HEK293 (cell line): ENCODE data around the gene TLR4.

Experiments
- CTCF ChIA-PET: fragments of 350-600 bp; formaldehyde crosslinking; extraction: SDS; loops from one replicate; lab custom pipeline; 2021; ENCODE audit warnings: antibody characterized with exemption; lab: Yijun Ruan, JAX
- POLR2A ChIA-PET: fragments of 300-600 bp; formaldehyde crosslinking; extraction: SDS; loops from one replicate; lab custom pipeline; 2020; ENCODE audit warnings: antibody characterized with exemption, inconsistent platforms; lab: Yijun Ruan, JAX
- H3K27ac ChIP-seq: fragments of 200-500 bp; sonication (Bioruptor generic); 2 replicates; pipeline ENCODE4 v1.5.1; 2014; ENCODE audit warnings: low read depth, low read length, control low read depth, inconsistent platforms; ENCODE audit errors: extremely low read depth
- H3K36me3 ChIP-seq, 2 experiments: fragments of 200-500 bp in 1 of 2; sonication (Bioruptor generic) in 1 of 2; 1 replicate in 1 of 2; 2 replicates in 1 of 2; pipeline ENCODE4 v1.5.1; 2014 to 2017; ENCODE audit warnings: inconsistent platforms in 2 of 2, low read length in 2 of 2; ENCODE audit not compliant: control insufficient read depth in 2 of 2, insufficient read depth in 1 of 2
- H3K4me1 ChIP-seq: fragments of 200-500 bp; sonication (Bioruptor generic); 2 replicates; pipeline ENCODE4 v1.5.1; 2014; ENCODE audit warnings: mild to moderate bottlenecking, low read length, inconsistent platforms; ENCODE audit not compliant: control insufficient read depth, insufficient read depth
- H3K4me3 ChIP-seq: 2 replicates; pipeline ENCODE4 v1.5.1; 2011; ENCODE audit warnings: low read depth, mild to moderate bottlenecking, control low read depth, low read length, moderate library complexity
- H3K9me3 ChIP-seq: fragments of 200-500 bp; sonication (Bioruptor generic); 2 replicates; pipeline ENCODE4 v1.5.1; 2014; ENCODE audit warnings: low read depth, low read length, inconsistent platforms; ENCODE audit not compliant: control insufficient read depth, insufficient read depth
- SALL2 ChIP-seq: fragments of 450-650 bp; formaldehyde crosslinking; IDR thresholded peaks from 2 replicates; pipeline ENCODE4 v1.5.0; 2017; ENCODE audit warnings: missing biosample characterization, mild to moderate bottlenecking, missing genetic modification characterization, borderline replicate concordance
- SP2 ChIP-seq: fragments of 450-650 bp; formaldehyde crosslinking; IDR thresholded peaks from 2 replicates; pipeline ENCODE4 v1.5.1; 2016; ENCODE audit warnings: missing biosample characterization, missing genetic modification characterization
- TCF7L2 ChIP-seq: IDR thresholded peaks from 2 replicates; pipeline ENCODE4 v1.6.1; 2011; ENCODE audit warnings: low read depth, mild to moderate bottlenecking, inconsistent platforms, low read length, moderate library complexity, borderline replicate concordance
- ZFHX2 ChIP-seq: fragments of 450-650 bp; formaldehyde crosslinking; conservative IDR thresholded peaks from 2 replicates; pipeline ENCODE4 v1.5.1; 2016; ENCODE audit warnings: missing biosample characterization, missing genetic modification characterization
- ZNF10 ChIP-seq: fragments of 450-650 bp; formaldehyde crosslinking; IDR thresholded peaks from 2 replicates; pipeline ENCODE4 v1.5.1; 2017; ENCODE audit warnings: missing biosample characterization, missing genetic modification characterization
- ZNF132 ChIP-seq: fragments of 450-650 bp; formaldehyde crosslinking; IDR thresholded peaks from 2 replicates; pipeline ENCODE4 v1.5.1; 2017; ENCODE audit warnings: missing biosample characterization, missing genetic modification characterization, borderline replicate concordance
- ZNF138 ChIP-seq: fragments of 450-650 bp; formaldehyde crosslinking; IDR thresholded peaks from 2 replicates; pipeline ENCODE4 v1.5.1; 2016; ENCODE audit warnings: missing biosample characterization, missing genetic modification characterization, borderline replicate concordance
- ZNF174 ChIP-seq: fragments of 450-650 bp; formaldehyde crosslinking; IDR thresholded peaks from 2 replicates; pipeline ENCODE4 v1.5.0; 2017; ENCODE audit warnings: missing biosample characterization, mild to moderate bottlenecking, missing genetic modification characterization
- ZNF184 ChIP-seq: fragments of 450-650 bp; IDR thresholded peaks from 2 replicates; pipeline ENCODE4 v1.5.1; 2018; ENCODE audit warnings: missing biosample characterization, mild to moderate bottlenecking, missing genetic modification characterization
- ZNF19 ChIP-seq: fragments of 450-650 bp; formaldehyde crosslinking; IDR thresholded peaks from 2 replicates; pipeline ENCODE4; 2016; ENCODE audit warnings: missing biosample characterization, missing genetic modification characterization, low read depth
- ZNF354C ChIP-seq: fragments of 450-650 bp; formaldehyde crosslinking; IDR thresholded peaks from 2 replicates; pipeline ENCODE4 v1.5.1; 2016; ENCODE audit warnings: missing biosample characterization, missing genetic modification characterization, low read depth, borderline replicate concordance
- ZNF37A ChIP-seq: fragments of 450-650 bp; IDR thresholded peaks from 2 replicates; pipeline ENCODE4 v1.5.1; 2018; ENCODE audit warnings: missing biosample characterization, missing genetic modification characterization
- ZNF416 ChIP-seq: fragments of 450-650 bp; formaldehyde crosslinking; IDR thresholded peaks from 2 replicates; pipeline ENCODE4 v1.5.1; 2016; ENCODE audit warnings: missing biosample characterization, missing genetic modification characterization
- ZNF426 ChIP-seq: fragments of 450-650 bp; formaldehyde crosslinking; IDR thresholded peaks from 2 replicates; pipeline ENCODE4 v1.5.1; 2017; ENCODE audit warnings: missing biosample characterization, missing genetic modification characterization, mild to moderate bottlenecking, inconsistent platforms, moderate library complexity
- ZNF514 ChIP-seq: fragments of 450-650 bp; formaldehyde crosslinking; IDR thresholded peaks from 2 replicates; pipeline ENCODE4 v1.5.1; 2016; ENCODE audit warnings: missing biosample characterization, missing genetic modification characterization
- ZNF529 ChIP-seq: fragments of 450-650 bp; formaldehyde crosslinking; IDR thresholded peaks from 2 replicates; pipeline ENCODE4 v1.5.1; 2017; ENCODE audit warnings: missing genetic modification characterization, missing biosample characterization; ENCODE audit not compliant: insufficient replicate concordance
- ZNF558 ChIP-seq: fragments of 450-650 bp; formaldehyde crosslinking; IDR thresholded peaks from 2 replicates; pipeline ENCODE4 v1.5.1; 2016; ENCODE audit warnings: missing biosample characterization, missing genetic modification characterization
- ZNF624 ChIP-seq: fragments of 450-650 bp; formaldehyde crosslinking; IDR thresholded peaks from 2 replicates; pipeline ENCODE4 v1.5.1; 2017; ENCODE audit warnings: missing biosample characterization, missing genetic modification characterization
- ZNF654 ChIP-seq: fragments of 450-650 bp; formaldehyde crosslinking; IDR thresholded peaks from 2 replicates; pipeline ENCODE4 v1.5.1; 2016; ENCODE audit warnings: low read depth, missing biosample characterization, missing genetic modification characterization
- ZNF658 ChIP-seq: fragments of 450-650 bp; formaldehyde crosslinking; IDR thresholded peaks from 2 replicates; pipeline ENCODE4; 2016; ENCODE audit warnings: missing biosample characterization, missing genetic modification characterization
- ZNF670 ChIP-seq: fragments of 450-650 bp; formaldehyde crosslinking; IDR thresholded peaks from 2 replicates; pipeline ENCODE4 v1.5.1; 2016; ENCODE audit warnings: missing biosample characterization, missing genetic modification characterization, low read depth
- ZNF677 ChIP-seq: fragments of 450-650 bp; IDR thresholded peaks from 2 replicates; pipeline ENCODE4 v1.5.0; 2018; ENCODE audit warnings: missing biosample characterization, mild to moderate bottlenecking, missing genetic modification characterization, moderate library complexity
- ZNF701 ChIP-seq: fragments of 450-650 bp; formaldehyde crosslinking; IDR thresholded peaks from 2 replicates; pipeline ENCODE4 v1.5.1; 2016; ENCODE audit warnings: missing biosample characterization, missing genetic modification characterization
- ZNF785 ChIP-seq: fragments of 450-650 bp; formaldehyde crosslinking; IDR thresholded peaks from 2 replicates; pipeline ENCODE4 v1.5.1; 2016; ENCODE audit warnings: missing biosample characterization, missing genetic modification characterization
- ZSCAN23 ChIP-seq: fragments of 450-650 bp; formaldehyde crosslinking; IDR thresholded peaks from 2 replicates; pipeline ENCODE4 v1.5.1; 2016; ENCODE audit warnings: missing biosample characterization, missing genetic modification characterization
- TF ChIP-seq, protein P1 (sequence below): fragments of 450-650 bp; formaldehyde crosslinking; IDR thresholded peaks from 2 replicates; pipeline ENCODE4 v1.5.1; 2016; ENCODE audit warnings: missing biosample characterization, missing genetic modification characterization
- TF ChIP-seq, protein P2 (sequence below): fragments of 450-650 bp; formaldehyde crosslinking; IDR thresholded peaks from 2 replicates; pipeline ENCODE4 v1.5.1; 2016; ENCODE audit warnings: missing biosample characterization, missing genetic modification characterization
- TF ChIP-seq, protein P3 (sequence below): fragments of 450-650 bp; formaldehyde crosslinking; optimal IDR thresholded peaks from 2 replicates; pipeline ENCODE3; 2016; ENCODE audit warnings: missing biosample characterization, mild to moderate bottlenecking, missing genetic modification characterization

The TLR4 gene

DNA sequence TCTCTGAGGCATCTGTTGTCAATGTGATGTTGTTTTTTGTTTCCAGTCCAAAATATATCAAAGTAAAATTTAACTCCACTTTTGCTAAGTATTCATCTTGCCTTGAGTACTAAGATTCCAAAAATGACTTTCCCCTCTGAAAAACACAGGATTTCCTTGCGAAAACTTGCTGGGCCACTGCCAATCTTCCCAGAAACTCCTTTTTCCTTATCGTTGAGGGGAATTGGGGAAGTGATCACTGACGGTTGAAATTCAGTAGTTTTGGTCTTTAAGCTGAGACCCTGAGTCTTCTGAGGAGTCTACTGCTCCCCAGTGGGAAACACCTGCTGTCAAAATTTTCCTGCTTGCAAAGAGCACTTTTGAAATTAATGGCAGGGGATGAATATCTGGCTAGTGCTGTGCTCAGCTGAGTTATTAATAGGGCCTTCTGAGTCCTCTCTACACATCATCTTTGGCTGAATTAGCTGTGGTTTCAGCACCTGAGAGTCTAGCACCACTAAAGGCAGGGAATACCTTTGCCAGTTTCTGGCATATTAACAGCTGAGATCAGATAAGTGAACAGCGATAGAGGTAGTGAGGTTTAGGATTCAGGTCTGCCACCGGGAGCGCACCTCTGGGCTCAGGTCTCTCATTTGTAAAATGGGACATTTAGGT lies 18.0 kb downstream of the TLR4 start (continued):
- TF ChIP-seq SALL2 (tag by site-specific recombination) (no peak), ZFHX2 (tag by site-specific recombination) (no peak), ZNF174 (tag by site-specific recombination) (no peak), ZNF184 (no peak)
- TF ChIP-seq, all 188 proteins: peak for 0

DNA sequence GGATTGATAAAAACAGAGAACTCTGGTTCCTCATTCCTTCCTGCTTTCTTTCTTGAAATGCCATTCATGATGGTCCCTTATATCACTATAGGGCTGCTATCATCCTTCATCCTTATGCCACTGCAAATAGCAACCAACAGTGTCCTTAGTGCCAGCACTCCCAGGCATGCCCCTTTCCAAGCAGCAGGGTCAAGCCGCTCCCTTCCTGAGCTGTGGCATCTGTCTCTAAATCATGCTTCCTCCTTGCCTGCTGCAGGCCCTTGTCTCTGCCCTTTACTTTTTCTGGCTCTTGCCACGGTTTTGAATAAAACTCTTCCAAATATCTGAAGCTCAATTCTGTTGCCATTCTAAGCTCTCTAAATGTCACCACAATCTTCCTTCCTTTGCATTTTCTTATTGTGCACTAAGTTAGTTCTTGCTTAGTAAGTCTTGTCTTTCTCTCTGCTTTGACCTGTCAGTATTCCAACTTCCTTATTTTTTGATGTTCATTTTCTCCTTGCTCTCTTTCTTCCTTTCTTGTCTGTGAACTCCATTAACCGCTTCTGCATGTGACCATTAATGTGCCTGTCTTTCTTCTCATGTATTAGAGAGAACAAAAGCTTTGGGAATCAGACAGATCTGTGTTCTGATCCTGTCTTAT lies 19.9 kb downstream of the TLR4 start:
- Histone ChIP-seq H3K9me3 (no peaks in the 10 kb centered on the region), H3K27ac (no peak overlapping the region), H3K4me3 (no peak overlapping the region), H3K36me3 (no peaks in the 10 kb centered on the region), H3K4me1 (no peaks in the 10 kb centered on the region)
- ChIA-PET POLR2A (no interaction called here), CTCF (interaction anchor here (0.7 kb wide), 1 partner anchor 25 kb away, joined by 3 read pairs; no protein-coding TSS in a partner anchor)
- no peak for TF ChIP-seq ZNF785 (tag by site-specific recombination)
- TF ChIP-seq ZNF37A (tag by site-specific recombination) = no peak
- TF ChIP-seq ZNF354C = no peak
- no peak for TF ChIP-seq ZNF138 (tag by site-specific recombination)
- TF ChIP-seq ZNF426 (tag by site-specific recombination) = no peak
- TF ChIP-seq ZNF416 (tag by site-specific recombination) = no peak
- no peak for TF ChIP-seq ZNF529 (tag by site-specific recombination)
- no peak for TF ChIP-seq ZNF654
- no peak for TF ChIP-seq ZSCAN23 (tag by site-specific recombination)
- TF ChIP-seq ZNF10 (tag by site-specific recombination) = no peak
- TF ChIP-seq ZNF670 = no peak
- TF ChIP-seq, protein P1, sequence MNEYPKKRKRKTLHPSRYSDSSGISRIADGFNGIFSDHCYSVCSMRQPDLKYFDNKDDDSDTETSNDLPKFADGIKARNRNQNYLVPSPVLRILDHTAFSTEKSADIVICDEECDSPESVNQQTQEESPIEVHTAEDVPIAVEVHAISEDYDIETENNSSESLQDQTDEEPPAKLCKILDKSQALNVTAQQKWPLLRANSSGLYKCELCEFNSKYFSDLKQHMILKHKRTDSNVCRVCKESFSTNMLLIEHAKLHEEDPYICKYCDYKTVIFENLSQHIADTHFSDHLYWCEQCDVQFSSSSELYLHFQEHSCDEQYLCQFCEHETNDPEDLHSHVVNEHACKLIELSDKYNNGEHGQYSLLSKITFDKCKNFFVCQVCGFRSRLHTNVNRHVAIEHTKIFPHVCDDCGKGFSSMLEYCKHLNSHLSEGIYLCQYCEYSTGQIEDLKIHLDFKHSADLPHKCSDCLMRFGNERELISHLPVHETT (tag by site-specific recombination) = no peak

DNA sequence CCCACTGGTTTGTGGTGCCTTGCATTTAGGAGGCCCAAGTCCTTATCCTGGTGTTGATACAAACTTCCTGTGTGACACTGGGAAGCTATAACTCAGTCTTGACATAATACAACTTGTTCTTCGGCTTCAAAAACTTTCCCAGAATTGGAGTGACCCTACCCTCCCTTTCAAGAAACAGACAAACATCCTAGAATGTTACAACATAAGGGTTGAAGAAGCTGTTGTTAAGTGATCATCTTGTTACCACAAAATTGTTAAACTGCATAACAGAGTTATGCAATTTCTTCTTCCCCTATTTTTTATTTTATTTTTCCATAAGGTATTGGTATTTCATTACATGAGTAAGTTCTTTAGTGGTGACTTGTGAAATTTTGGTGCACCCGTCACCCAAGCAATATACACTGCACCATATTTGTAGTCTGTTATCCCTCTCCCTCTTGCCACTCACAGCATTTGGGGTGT lies 21.3 kb downstream of the TLR4 start:
- no peaks in the 10 kb centered on the region for H3K9me3 ChIP-seq
- H3K4me1 ChIP-seq = no peaks in the 10 kb centered on the region
- POLR2A ChIA-PET = no interaction called here
- H3K4me3 ChIP-seq = no peak overlapping the region
- no peaks in the 10 kb centered on the region for H3K36me3 ChIP-seq
- CTCF ChIA-PET = interaction anchor here (0.5 kb wide), 1 partner anchor 1727 kb away, joined by 3 read pairs; no protein-coding TSS in a partner anchor
- no peak overlapping the region for H3K27ac ChIP-seq
- no peak for TF ChIP-seq ZNF677 (tag by site-specific recombination)

DNA sequence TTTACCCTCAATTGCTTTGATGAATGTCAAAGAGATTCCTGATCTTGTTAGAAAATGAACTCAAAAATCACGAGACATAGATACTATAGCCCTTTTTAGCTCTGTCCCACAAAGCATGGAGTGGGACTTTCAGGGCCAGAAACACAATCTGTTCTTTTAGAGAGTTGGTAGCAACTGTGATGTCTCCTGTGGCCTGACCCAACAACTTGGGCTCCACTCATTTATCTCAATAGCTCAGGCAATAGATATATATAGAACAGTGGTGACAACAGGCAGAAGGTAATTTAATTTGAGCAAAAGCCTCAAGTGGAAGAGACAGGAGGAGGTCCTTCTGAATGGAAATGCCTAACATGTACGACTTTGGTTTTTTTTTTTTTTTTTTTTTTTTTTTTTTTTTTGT lies 25.2 kb downstream of the TLR4 start:
- Histone ChIP-seq H3K4me1 (no peaks in the 10 kb centered on the region), H3K9me3 (no peaks in the 10 kb centered on the region), H3K4me3 (no peak overlapping the region), H3K27ac (no peak overlapping the region), H3K36me3 (no peaks in the 10 kb centered on the region)
- POLR2A ChIA-PET = no interaction called here
- CTCF ChIA-PET = no interaction called here
- TF ChIP-seq SP2 (tag by site-specific recombination) (no peak), ZNF658 (no peak), ZNF514 (tag by site-specific recombination) (no peak), ZNF19 (no peak), ZNF558 (tag by site-specific recombination) (no peak), ZNF624 (tag by site-specific recombination) (no peak), ZNF132 (tag by site-specific recombination) (no peak), TCF7L2 (no peak), ZNF701 (no peak)
- TF ChIP-seq, protein P2, sequence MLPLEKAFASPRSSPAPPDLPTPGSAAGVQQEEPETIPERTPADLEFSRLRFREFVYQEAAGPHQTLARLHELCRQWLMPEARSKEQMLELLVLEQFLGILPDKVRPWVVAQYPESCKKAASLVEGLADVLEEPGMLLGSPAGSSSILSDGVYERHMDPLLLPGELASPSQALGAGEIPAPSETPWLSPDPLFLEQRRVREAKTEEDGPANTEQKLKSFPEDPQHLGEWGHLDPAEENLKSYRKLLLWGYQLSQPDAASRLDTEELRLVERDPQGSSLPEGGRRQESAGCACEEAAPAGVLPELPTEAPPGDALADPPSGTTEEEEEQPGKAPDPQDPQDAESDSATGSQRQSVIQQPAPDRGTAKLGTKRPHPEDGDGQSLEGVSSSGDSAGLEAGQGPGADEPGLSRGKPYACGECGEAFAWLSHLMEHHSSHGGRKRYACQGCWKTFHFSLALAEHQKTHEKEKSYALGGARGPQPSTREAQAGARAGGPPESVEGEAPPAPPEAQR (tag by site-specific recombination) = no peak
- TF ChIP-seq, protein P3, sequence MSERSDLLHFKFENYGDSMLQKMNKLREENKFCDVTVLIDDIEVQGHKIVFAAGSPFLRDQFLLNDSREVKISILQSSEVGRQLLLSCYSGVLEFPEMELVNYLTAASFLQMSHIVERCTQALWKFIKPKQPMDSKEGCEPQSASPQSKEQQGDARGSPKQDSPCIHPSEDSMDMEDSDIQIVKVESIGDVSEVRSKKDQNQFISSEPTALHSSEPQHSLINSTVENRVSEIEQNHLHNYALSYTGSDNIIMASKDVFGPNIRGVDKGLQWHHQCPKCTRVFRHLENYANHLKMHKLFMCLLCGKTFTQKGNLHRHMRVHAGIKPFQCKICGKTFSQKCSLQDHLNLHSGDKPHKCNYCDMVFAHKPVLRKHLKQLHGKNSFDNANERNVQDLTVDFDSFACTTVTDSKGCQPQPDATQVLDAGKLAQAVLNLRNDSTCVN (tag by site-specific recombination) = no peak
